Upper lobe of left lung (tissue), 4 donors: ENCODE measurements around the gene ECD.

ENCODE experiments used
- CTCF ChIP-seq, 6 experiments: fragments of 450-650 bp in 4 of 6; fragments of 200-600 bp in 2 of 6; sonication (generic) in 2 of 6; IDR thresholded peaks; one replicate each; pipeline ENCODE4 v1.5.1; 2016 to 2019; ENCODE audit warnings: antibody characterized with exemption in 6 of 6
- POLR2A ChIP-seq, 4 donors: fragments of 450-650 bp; IDR thresholded peaks; one replicate each; pipeline ENCODE4 v1.5.1; 2016 to 2017; ENCODE audit warnings: antibody characterized with exemption in 4 of 4, mild to moderate bottlenecking in 2 of 4

- TF ChIP-seq CTCF (IDR thresholded peaks at IDR 0.05) (no peak), POLR2A (IDR thresholded peaks at IDR 0.05) (no peak)
Measured at GRCh38 chr10:73119952-73120351, 47.9 kb downstream of the ECD start.
